ENCODE results near the gene HK2.
A peak's percentile ranks its signal among the peaks of the same experiment; 100 is the strongest.

HK2 gene

DNA sequence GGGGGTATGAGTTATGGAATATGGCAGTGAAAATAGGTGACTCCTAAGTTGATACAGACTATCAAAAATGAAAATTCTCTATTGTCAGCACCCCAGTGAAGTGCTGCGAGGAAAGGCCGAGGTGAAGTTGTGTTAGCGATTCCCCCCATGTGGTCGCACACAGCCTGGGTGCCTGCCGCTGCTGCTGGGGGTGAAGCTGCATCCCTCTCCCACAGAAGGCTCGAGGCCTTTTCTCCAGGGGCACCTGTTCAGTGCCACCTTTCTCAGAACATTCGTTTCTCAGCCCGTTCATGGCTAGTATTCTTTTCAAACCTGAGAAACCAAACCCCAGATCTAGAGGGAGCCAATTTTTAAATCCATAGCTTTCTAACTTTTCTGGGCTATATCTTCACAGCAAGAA is 23.8 kb downstream of the HK2 start:
- no peak for DNase-seq

DNA sequence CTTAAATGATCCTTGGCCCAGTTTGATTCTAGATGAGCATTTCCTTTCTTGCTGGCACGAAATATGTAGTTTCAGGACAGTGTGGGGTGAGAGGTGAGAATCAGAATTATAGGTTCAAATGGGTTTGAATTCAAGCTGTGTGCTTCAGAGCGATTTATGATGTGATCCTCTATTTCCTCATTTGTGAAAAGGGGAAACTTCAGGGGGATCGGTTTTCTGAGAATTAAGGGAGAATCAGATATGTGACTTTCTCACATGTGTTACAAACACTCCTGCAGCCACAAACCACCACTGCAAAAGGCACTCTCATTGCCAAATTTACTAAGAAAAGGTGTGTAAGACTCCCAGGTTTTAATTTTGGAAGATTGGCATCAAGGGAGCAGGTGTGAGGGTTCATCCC is 24.4 kb downstream of the HK2 start:
- DNase-seq, result peak; percentile 64

DNA sequence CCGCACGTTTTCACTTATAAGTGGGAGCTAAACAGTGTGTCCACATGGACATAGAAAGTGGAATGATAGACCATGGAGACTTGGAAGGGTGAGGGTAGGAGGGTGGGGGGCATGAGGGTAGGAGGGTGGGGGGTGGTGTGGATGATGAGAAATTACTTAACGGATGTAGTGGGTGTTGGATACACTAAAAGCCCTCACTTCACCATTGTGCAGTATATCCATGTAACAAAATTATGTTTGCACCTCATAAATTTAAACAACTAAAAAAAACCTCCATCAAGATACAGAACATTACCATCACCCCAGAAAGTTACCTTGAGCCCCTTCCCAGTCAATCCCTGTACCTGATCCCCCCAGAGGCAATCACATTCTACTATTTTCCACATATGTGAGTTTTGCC is 26.2 kb downstream of the HK2 start:
- no peak for DNase-seq

DNA sequence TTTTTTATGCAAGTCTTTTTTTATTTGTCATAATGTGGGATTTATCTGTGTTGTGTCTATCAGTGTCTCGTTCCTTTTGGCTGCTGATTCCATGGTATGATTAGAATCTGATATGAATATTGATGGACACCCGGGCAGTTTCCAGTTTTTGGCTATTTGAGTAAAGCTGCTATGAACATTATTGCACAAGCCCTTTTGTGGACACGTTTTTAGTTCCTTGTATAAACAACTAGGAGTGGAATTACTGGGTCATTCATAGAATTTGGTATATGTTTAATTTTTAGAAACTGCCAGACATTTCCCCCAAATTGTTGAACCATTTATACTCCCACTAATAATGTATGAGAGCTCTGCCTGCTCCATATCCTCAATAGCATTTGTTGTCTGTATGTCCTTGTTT is 26.6 kb downstream of the HK2 start:
- DNase-seq, result peak; percentile 17

DNA sequence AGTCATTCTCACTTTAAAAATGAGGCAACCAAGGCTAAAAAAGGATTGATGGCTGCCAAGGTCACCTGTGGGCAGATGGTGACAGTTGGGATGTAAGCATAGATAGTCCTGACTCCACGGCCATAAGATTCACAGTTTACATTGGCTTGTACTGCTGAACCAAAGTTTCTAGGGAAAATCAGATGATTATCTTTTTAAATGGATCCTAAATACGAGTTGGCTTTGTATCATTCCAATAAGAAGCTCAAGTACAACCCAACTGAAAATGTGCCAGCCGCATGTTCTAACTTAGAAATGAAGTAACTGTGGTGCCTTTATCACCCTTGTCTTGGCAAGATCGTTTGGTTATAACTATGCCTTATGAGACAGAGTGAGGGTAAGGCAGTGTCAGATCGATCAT is 27.6 kb downstream of the HK2 start:
- DNase-seq, result no peak

DNA sequence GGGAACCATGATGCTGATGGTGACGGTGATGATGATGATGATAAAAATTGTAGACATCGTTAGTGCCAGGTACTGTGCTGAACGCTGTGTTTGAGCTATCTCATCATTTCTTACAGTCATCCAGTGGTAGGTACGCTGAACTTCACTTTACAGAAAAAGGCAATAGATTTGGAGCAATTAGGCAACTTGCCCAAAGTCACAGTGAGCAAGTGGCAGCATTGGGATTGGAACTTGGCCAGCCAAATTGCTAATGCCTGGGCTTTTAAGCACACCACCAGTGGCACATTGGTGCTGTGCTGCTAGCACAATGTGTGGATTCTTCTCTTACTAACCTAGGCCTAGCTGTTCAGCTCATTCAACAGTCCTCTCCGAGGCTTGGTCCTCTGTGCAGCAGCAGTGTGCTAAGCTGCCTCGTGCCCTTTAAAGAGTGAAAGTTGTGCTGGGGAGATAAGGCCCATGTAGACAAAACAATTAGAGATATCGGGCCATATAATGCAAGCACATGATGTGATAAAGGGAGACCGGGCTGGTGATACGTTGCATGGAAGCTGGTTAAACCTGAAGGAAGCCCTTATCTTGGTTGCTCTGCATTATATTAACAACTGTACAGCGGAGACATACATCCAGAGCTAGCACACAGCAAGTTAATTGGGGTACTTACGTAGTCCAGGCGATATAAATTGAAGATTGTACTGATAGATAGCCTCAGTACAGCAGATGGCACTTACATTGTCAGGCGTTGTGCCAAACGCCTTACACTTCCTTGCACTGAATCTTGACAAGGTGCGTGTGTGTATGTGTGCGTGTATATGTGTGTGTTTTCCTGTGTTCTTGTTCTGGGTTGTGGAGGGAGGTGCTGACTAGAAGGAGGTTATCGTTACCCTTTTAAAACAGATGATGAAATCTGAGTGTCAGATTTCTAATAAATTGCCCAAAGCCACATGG is 28.4 kb downstream of the HK2 start:
- no peak for DNase-seq

DNA sequence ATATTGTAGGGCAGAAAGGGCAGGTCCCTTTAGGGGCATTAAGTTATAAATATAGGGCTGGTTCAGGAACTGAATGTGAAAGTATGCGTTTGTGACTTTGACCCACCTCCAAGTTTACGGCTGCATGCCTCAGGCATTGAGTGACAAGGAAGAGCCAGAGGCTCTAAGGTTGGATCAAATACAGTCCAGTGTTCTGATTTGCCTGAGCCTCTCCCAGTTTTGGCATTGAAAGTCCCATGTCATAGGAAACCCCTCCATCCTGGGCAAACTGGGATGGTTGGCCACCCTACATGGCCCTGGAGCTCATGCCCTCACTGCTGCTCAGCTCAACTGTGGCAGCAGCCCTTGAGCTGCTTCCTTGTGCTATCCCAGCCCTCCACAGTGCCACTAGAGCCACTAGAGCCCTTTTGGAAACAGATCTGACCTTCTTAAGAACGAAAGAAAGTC is 29.9 kb downstream of the HK2 start:
- no peak for DNase-seq

DNA sequence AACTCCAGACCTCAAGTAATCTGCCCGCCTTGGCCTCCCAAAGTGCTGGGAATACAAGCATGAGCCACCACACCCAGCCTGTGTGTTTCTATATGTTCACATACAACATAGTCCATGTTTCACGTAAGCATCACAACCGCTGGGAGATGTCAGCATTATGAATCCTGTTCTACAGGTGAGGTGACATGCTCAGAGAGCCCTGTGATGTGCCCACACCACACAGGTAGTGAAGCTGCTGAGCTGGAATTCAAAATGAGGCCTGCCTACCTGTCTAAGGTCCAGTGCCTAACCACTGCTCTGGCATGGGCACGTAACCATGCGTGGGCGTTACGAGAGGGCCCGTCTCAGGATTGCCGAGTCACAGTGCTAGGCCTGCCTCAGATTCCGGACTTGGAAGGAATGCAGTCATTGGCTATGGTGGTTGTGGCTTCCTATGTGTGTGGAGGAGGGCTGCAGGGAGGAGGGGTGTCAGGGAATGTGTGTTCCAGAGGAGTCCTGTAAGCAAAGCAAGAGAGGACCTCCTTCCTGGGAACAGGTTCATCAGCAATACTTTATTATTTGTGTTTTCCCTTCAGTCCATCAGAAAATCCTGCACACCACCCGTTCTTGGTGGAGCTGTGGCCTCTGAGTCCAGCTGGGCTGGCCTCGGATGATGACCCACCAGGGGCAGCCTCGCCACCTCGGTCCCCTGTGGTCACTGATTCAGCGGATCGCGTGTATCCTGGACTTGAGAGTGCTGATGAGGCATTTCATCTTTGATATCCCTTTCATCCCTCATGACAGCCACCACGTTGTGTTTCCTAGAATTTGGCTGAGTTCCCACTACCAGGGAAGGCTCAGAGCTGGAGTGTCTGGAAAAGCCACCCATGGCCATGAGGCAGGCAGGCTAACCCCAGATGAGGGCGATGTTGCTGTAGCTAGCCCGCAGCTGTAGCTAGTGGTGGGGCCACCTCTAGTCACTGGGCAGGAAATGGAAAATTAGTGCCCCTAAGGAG is 31.1 kb downstream of the HK2 start:
- no peak for DNase-seq

DNA sequence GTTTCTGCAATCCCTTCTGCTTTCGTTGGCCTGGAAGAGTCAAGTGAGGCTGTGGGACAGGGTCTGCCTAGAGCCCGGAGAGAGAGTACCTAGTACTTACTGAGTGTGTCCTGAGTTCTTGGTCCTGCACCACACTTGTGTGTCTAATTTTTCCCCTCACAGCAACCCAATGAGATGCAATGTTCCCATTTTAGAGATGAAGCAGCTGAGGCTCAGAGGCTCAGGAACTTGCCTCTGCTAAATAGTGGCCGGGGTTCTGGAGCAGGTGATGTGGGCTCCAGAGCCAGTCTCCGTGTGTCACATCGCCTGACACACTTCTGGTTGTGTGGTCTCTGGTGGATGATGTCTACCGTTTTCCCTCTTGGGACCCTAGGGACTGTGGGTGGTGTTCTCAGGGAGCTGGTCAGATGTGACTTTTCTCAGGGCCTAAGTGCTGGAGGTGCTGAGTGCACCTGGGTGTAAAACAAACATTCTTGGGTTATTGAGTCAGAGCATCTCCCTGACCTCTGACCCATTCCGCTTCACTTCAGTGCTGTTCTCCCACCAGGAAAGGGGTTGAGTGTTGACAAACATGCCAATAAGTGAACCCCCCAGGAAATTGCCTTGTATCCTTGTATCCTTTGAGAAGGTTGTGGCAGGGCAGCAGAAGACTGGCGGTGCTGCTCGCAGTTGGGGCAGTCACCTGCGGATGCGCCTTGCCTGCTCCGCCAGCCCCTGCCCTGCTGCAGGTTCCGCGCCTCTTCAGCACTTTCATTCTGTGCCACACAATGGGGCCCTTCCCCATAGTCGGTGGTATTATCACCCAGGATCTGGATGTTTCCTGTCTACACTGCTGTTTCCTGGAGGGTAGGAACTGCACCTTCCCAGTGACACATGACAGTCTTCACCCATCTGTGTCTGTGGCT is 32.1 kb downstream of the HK2 start:
- no peak for DNase-seq

DNA sequence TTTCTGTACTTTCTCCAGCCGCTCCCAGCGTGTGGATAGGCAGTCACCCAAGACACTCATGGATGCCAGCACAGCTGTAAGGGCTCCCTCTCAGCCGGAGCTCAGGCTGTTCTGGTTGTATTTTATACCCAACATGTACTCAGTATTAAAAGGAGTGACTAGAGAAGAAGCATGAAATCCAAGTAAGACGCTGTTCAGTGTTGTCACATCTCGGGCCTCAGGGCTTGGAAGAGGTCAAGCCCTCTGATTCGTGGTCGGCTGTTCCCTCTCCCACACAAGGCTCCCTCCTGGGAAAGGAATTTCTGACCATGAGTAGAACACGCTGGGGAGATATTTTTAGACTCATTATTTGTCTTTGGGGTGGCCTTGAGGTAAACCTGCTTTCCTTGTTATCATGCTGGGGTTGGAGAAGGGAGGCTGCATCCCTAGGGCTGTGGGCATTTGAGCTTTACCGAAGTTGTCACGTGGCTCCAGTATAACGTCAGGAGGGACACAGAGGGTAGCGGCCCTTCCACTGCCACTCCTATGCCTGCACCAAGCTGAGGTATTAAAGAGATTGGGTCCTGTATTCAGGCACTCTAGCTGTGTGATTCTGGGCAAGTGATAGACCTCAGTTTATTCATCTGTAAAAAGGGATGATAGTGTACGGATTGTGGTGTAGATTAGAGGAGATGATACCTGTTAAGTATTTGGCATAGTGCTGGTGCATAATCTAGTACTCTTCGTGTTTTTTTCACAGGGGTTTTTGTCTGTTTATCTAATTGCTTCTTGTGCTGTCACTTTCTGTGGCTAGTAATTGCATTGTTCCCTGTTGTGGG is 34.1 kb downstream of the HK2 start:
- DNase-seq, result no peak

DNA sequence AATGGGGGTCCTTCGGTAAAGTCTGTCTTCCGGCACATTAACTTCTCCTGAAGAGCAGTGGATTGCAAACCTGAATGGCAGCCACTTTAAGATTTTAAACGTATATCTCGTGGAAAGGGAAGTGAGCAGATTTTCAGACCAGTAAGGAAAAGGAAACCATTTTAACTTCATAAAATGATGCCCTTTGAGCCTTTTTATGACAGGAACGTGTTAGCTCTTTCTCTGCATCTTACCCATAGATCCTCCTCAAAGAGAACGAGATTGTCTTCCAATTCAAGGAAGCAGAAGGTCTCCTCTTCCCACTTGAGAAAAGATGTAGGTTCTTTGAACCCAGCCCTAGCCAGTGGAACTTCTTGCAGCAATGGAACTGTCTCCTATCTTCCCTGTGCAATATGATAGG is 35.6 kb downstream of the HK2 start:
- DNase-seq, result no peak

DNA sequence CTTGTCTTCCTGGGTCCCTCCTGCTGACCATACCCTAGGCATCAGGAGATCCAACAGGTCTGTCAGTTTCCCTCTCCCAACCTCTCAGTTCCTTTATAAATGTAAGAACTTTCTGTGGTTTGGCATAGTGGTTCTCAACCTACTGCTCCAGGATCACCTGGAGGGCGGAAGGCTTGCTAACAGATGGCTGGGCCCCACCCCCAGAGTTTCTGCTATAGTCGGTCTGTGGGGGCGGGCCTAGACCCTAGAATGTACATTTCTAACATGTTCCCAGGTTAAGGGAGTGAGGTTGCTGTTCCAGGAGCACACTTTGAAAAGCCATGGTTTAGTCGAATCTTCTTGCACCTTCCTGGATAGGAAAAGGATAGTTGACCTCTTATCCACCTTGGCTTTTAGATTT is 37.0 kb downstream of the HK2 start:
- no peak for DNase-seq

DNA sequence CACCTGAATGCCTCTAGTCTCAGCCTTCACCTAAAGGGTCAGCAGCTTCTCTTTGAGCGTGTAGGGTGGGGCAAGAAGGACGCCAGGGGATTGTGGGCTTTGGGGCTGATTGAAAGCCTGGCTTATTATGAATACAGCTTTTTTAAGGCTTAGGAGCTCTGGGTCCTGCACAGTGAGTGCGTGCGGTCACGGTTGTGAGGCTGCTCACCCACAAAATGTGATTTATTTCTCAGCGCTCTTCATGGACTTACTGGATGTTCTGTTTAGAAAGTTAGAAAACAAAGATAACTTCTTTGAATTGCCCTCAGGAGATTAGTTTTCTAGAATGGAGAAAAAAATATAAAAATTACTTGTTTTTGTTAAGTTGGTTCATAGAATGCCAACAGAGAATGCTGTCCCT is 37.5 kb downstream of the HK2 start:
- no peak for DNase-seq

DNA sequence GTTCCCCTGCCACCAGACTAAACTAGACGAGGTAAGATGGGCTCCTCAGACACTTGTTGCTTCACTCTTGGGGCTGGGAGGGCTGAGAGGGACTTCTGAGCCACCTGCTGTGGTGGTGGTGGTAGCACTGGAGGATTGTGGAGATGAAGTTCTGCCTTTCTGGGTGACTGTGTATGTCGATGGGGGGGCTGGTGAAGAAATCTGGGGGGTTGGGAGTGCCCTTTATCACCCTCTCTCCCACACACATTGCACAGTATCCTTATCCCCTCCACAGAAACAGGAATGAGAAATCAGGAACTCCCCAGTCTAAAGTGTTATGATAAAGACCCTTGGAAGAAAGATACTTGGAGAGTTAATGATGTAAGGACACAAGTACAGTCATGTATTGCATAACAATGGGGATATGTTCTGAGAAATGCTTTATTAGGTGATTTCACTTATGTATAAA is 38.5 kb downstream of the HK2 start:
- DNase-seq, result no peak

DNA sequence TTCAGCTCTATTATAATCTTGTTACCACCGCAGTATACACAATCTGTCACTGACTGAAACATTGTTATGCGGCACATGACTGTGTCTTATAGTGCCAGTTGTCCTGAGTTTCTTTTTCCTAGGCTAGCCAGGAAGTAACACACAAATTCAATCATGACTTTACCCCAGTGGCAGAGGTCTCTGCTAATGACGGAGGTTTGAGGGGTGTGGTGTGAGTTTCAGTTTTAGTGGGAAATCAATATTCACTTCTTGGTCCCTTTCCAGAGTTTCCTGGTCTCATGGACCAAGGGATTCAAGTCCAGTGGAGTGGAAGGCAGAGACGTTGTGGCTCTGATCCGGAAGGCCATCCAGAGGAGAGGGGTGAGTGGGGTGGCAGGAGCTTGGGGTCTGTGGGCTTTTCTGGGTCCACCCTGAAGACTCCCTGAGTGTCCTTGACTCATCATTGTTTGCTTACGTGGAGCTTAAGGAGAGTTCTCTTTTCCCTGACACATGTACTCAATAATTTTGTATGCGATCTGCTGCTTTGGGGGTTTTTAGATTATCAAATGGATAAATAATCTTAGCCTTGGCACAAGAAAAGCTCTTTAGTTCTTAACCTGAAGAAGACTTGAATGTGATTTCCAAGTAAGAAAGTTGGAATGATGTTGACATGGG is 39.2 kb downstream of the HK2 start:
- DNase-seq, result no peak

DNA sequence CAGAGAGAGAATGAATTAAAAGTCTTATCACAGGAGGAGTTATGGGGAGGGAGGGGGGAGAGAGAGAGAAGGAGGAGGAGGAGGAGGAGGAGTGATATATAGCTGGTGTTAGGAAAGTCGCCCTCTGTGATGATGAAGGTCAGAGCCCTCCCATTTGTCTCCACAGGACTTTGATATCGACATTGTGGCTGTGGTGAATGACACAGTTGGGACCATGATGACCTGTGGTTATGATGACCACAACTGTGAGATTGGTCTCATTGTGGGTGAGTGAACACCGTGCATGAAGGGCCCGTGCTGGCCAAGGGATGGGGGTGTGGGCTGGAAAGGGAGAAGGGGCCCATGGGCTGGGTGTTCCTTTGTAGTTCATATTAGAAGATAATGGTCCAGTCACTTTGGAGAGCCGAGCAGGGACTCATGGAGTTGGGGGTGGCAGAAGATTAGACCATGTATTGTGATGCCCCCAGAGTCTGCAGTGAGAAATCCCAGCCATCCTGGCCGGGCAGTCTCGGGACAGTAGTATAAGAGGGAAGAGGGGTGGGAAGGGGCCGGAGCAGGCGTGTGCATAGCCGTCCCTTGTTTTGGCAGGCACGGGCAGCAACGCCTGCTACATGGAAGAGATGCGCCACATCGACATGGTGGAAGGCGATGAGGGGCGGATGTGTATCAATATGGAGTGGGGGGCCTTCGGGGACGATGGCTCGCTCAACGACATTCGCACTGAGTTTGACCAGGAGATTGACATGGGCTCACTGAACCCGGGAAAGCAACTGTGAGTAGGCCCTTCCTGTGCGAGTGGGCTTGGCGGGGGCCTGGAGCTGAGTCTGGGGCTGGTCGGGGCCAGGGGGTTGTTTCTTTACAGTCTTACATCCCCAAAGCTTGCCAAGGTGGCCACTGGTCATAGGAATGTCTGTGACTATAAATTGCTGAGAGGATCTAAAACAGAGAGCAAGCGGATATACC is 40.0 kb downstream of the HK2 start:
- no peak for DNase-seq

DNA sequence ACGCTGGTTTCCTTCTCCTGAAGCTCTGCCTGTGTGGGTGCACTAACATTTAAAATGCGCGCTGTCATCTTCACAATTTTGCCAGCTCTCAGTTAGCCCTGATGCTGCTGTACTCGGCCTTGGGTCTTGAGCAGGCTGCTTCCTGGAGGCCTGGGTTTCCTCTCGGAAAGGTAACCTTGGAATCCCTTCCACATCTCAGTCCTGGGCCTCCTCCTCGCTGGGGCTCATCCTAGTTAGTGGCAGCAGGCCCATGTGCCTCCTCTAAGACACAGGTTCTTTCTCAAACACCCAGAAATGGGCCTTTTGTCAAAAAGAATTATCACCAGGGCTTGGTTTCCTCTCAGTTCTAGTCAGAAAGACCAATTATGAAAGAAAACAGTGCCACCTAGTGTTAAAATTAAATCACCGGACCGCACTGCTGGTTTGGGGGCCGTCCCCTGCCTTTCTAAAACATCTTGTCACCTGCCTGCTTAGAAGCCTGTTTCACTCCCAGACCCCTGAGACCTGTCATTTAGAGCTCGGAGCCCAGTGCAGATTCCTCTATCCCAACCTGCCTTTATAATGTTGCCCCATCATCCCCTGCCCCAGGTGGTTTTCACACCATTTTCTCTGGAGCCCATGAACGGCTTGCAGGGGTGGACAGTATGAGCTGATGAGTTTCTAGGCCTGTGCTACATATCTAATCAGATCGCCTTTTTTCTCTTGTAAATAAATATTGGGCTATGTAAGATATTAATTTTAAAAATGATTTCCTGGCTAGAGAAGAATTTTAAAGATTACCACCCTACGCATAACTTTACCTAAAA is 42.4 kb downstream of the HK2 start:
- DNase-seq, result peak; percentile 14

DNA sequence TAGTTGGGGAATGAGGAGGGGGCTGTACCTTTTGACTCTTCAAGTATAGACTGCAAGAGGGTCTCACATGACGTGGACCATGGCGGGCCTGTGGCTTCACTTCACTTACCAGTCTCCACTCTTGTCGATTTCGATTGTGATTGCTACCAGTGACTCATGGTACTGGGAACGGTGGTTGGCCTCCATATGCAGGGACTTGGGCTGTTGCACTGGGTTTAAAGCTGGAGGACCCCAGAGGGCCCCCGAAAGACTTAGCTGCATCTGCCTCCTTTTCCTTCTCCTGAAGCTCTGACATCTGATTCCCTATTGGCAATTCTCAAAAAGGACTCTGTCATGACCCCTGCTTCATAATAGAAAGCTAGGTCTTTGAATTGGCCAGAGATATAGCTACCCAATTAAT is 43.4 kb downstream of the HK2 start:
- no peak for DNase-seq
